GM06990 (cell line): Measurements from ENCODE around the gene CMPK2.

Source experiments
- DNase-seq: peaks from one replicate; pipeline ENCODE4 v3.0.0-alpha.2; 2011; ENCODE audit not compliant: insufficient read length; ENCODE audit errors: extremely low read depth
- H3K27me3 ChIP-seq: replicated peaks from 2 replicates; pipeline ENCODE4 v1.6.0; 2011; ENCODE audit warnings: low read length; ENCODE audit not compliant: control insufficient read depth, insufficient read depth
- H3K36me3 ChIP-seq: 2 replicates; pipeline ENCODE4 v1.5.1; 2011; ENCODE audit warnings: low read length; ENCODE audit not compliant: control insufficient read depth, insufficient read depth
- H3K4me3 ChIP-seq: replicated peaks from 2 replicates; pipeline ENCODE4 v1.5.1; 2011; ENCODE audit warnings: low read depth, mild to moderate bottlenecking, control low read depth, low read length
- CTCF ChIP-seq: IDR thresholded peaks from 2 replicates; pipeline ENCODE4 v1.5.1; 2011; ENCODE audit warnings: low read length, control low read depth, mild to moderate bottlenecking, inconsistent platforms; ENCODE audit not compliant: insufficient read depth, poor library complexity, severe bottlenecking

CMPK2 gene

GRCh38 chr2:6896930-6897759 is 31.4 kb upstream of the CMPK2 start:
- no peak for DNase-seq
- Histone ChIP-seq H3K36me3 (no peaks in the 10 kb centered on the region), H3K4me3 (no peak overlapping the region), H3K27me3 (no peaks in the 10 kb centered on the region)
- TF ChIP-seq CTCF = peak; percentile 58

GRCh38 chr2:6893876-6894482 is 28.3 kb upstream of the CMPK2 start:
- DNase-seq = no peak
- Histone ChIP-seq H3K36me3 (no peaks in the 10 kb centered on the region), H3K4me3 (no peak overlapping the region), H3K27me3 (no peaks in the 10 kb centered on the region)
- TF ChIP-seq CTCF = no peak

- Histone ChIP-seq H3K27me3 (no peaks in the 10 kb centered on the region), H3K4me3 (no peak overlapping the region), H3K36me3 (no peaks in the 10 kb centered on the region)
- DNase-seq = no peak
- no peak for TF ChIP-seq CTCF
Measured at GRCh38 chr2:6888724-6889123, 23.0 kb upstream of the CMPK2 start.

DNA sequence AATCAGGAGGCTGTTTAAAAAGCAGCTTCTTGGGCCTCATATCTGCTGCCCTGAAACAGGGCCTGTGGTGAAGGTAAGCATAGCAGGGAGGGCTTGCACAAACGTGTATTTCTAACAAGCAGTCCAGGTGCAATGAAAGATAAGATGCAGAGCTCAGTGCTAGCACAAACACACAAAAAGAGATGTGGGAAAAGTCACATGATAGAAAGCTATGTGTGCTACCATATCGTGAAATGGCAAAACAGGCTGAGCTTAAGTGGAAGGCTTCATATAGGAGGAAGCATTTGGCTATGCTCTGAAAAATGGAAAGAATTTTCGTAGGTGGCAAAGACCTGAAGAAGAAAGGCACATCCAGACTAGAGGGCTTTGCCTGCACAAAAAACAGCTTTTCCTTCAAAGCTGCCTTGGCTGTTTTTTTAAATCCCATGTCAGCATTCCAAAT is 22.1 kb upstream of the CMPK2 start:
- Histone ChIP-seq H3K4me3 (no peak overlapping the region), H3K27me3 (no peaks in the 10 kb centered on the region), H3K36me3 (no peaks in the 10 kb centered on the region)
- no peak for TF ChIP-seq CTCF
- no peak for DNase-seq

- H3K27me3 ChIP-seq = no peaks in the 10 kb centered on the region
- no peaks in the 10 kb centered on the region for H3K36me3 ChIP-seq
- H3K4me3 ChIP-seq = no peak overlapping the region
- TF ChIP-seq CTCF = no peak
- DNase-seq = no peak
Measured at GRCh38 chr2:6885968-6886367, 20.3 kb upstream of the CMPK2 start.
